ENCODE results near the gene DRAXIN.

The DRAXIN gene

DNA sequence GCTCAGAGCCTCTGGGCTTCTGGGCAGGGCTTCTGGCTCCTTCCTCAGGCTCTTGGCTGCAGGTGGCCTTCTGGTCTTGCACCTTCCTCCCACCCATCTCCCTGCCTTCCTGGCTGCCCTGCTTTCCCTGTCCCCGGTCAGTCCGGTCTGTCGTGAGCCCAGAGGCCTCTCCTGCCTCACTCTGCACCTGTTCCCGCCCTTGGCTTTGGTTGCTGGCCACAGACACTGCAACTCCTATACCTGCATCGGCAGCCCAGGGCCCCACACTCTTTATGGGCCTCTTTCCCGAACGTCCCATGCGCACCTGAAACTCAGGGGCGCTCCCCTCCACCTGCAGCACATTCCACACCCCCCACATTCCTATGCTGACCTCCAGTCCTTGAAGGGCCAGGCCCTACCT, 45.2 kb upstream of the DRAXIN start:
- TF ChIP-seq, protein P1, sequence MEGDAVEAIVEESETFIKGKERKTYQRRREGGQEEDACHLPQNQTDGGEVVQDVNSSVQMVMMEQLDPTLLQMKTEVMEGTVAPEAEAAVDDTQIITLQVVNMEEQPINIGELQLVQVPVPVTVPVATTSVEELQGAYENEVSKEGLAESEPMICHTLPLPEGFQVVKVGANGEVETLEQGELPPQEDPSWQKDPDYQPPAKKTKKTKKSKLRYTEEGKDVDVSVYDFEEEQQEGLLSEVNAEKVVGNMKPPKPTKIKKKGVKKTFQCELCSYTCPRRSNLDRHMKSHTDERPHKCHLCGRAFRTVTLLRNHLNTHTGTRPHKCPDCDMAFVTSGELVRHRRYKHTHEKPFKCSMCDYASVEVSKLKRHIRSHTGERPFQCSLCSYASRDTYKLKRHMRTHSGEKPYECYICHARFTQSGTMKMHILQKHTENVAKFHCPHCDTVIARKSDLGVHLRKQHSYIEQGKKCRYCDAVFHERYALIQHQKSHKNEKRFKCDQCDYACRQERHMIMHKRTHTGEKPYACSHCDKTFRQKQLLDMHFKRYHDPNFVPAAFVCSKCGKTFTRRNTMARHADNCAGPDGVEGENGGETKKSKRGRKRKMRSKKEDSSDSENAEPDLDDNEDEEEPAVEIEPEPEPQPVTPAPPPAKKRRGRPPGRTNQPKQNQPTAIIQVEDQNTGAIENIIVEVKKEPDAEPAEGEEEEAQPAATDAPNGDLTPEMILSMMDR (IDR thresholded peaks at IDR 0.05; ENCODE audit: insufficient read depth, missing control alignments) = no peak
- DNase-seq (ENCODE audit: insufficient read length, low spot score) (no peak), FAIRE-seq (no peak)

- TF ChIP-seq, protein P1 (IDR thresholded peaks at IDR 0.05; ENCODE audit: insufficient read depth, missing control alignments) = no peak
- no peak for DNase-seq (ENCODE audit: insufficient read length, low spot score)
- FAIRE-seq = no peak
Measured at GRCh38 chr1:11647333-11647732, 44.2 kb upstream of the DRAXIN start.

DNA sequence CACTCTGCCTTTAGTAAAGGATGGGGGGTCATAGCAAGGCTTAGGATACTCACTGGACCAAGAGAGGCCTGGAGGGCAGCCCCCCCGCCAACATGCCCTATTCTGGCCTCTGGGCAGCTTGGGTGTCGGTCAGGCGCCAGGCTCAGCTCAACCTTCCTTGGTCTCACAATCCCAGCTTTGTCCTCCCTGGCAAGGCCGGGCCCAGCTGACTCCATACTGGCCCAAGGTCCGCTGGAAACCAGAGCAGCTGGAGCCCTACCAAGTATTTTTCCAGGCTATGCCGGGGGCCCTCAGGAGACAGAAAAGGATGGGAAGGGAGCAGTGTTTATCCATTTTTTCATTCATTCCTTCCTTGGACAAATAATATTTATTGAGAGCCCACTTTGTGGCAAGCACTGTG, 43.5 kb upstream of the DRAXIN start:
- TF ChIP-seq, protein P1 (IDR thresholded peaks at IDR 0.05; ENCODE audit: insufficient read depth, missing control alignments) = no peak
- DNase-seq (ENCODE audit: insufficient read length, low spot score) (no peak), FAIRE-seq (no peak)

GRCh38 chr1:11648732-11649158, 42.8 kb upstream of the DRAXIN start:
- FAIRE-seq (no peak), DNase-seq (ENCODE audit: insufficient read length, low spot score) (no peak)
- TF ChIP-seq, protein P1 (IDR thresholded peaks at IDR 0.05; ENCODE audit: insufficient read depth, missing control alignments) = no peak

DNA sequence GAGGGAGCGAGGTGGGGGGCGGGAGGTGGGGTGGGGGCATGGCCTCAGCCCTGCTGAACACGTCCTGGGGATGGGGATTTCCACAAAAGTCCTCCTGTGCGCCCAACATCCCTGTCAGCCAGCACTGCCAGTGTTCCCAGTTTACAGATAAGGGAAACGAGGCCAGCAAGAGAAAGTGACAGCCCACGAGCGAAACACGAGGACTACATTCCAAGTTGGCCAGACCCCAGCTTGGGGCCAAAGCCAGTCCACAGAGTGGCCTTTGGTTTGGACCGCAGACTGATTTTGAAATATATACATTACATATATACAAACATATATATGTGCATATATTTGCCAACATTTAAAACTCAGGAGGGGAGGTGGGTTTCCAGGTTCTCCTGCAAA, 42.3 kb upstream of the DRAXIN start:
- TF ChIP-seq, protein P1 (IDR thresholded peaks at IDR 0.05; ENCODE audit: insufficient read depth, missing control alignments) = no peak
- FAIRE-seq (no peak), DNase-seq (ENCODE audit: insufficient read length, low spot score) (no peak)

DNA sequence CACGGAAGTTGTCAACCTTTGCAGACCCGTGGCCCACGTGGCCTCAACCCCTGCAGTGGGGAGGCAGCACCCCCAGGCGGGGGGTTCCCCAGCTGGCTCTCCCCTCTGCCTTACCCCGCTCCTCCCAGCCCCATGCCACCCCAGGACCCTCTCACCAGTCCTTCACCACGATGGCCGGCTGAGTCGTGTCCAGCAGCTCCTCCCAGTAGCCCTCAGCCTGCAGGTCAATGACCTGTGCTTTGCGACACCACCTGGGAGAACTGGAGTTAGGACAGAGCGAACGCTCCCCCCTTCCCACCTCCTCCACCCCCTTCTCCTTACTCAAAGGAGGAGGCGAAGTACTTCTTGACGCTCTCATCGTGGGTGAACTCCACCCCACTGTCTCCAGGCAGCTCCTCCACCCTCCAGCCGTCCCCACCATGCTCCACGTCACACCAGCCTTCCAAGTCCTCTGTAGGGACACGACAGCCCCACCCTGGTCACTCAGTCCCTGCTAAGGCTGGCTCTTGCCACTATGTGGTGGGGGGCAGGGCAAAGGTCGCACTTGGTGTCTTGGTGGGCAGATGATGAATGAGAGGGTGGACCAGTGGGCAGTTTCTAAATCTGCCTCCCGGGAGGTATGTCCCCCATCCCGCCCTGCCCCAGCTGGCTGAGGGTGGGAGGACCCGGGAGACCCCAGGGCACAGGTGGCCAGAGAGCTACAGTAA, 41.7 kb upstream of the DRAXIN start:
- FAIRE-seq = no peak
- DNase-seq (ENCODE audit: insufficient read length, low spot score) = no peak
- TF ChIP-seq, protein P1 (IDR thresholded peaks at IDR 0.05; ENCODE audit: insufficient read depth, missing control alignments) = no peak

GRCh38 chr1:11650331-11650991, 41.0 kb upstream of the DRAXIN start:
- TF ChIP-seq, protein P1 (IDR thresholded peaks at IDR 0.05; ENCODE audit: insufficient read depth, missing control alignments) = peak; percentile 56
- no peak for FAIRE-seq
- peak; percentile 57 for DNase-seq (ENCODE audit: insufficient read length, low spot score)

Data from D721Med (cell line).